HG02870 (cell line): Measurements from ENCODE around the gene RNF19B.

Experiments used
- ATAC-seq: cut with Tn5 transposase; IDR thresholded peaks from one replicate; pipeline ENCODE4 v1.9.1; 2021; ENCODE audit warnings: mild to moderate bottlenecking, moderate library complexity; ENCODE audit not compliant: unreplicated experiment

Gene RNF19B

GRCh38 chr1:32969566-32969965 is 5.0 kb upstream of the RNF19B start:
- ATAC-seq: no peak

GRCh38 chr1:32967888-32968568 is 3.4 kb upstream of the RNF19B start:
- no peak for ATAC-seq

- no peak for ATAC-seq
These were observed 2.3 kb upstream of the RNF19B start for GRCh38 chr1:32966900-32967299.

- no peak for ATAC-seq
These were observed 690 bp upstream of the RNF19B start for GRCh38 chr1:32965251-32965747.

- peak; percentile 22 for ATAC-seq
These were observed 706 bp downstream of the RNF19B start for GRCh38 chr1:32963746-32964460.

- ATAC-seq: no peak
These were observed 2.2 kb downstream of the RNF19B start for GRCh38 chr1:32962248-32962896.

GRCh38 chr1:32960819-32961355 is 3.7 kb downstream of the RNF19B start:
- ATAC-seq: no peak

GRCh38 chr1:32960342-32960741 is 4.3 kb downstream of the RNF19B start:
- ATAC-seq: no peak

GRCh38 chr1:32958827-32959226 is 5.8 kb downstream of the RNF19B start:
- no peak for ATAC-seq

- ATAC-seq: no peak
These were observed 7.6 kb downstream of the RNF19B start for GRCh38 chr1:32957017-32957416.

GRCh38 chr1:32954168-32954567 is 10.4 kb downstream of the RNF19B start:
- ATAC-seq: no peak

GRCh38 chr1:32953495-32953894 is 11.1 kb downstream of the RNF19B start:
- ATAC-seq: no peak

- no peak for ATAC-seq
These were observed 15.1 kb downstream of the RNF19B start for GRCh38 chr1:32949519-32949918.

- no peak for ATAC-seq
These were observed 15.7 kb downstream of the RNF19B start for GRCh38 chr1:32948905-32949304.

GRCh38 chr1:32948390-32948722 is 16.3 kb downstream of the RNF19B start:
- no peak for ATAC-seq

- no peak for ATAC-seq
These were observed 16.8 kb downstream of the RNF19B start for GRCh38 chr1:32947669-32948389.

- ATAC-seq: no peak
These were observed 18.2 kb downstream of the RNF19B start for GRCh38 chr1:32946413-32946812.

- no peak for ATAC-seq
These were observed 20.4 kb downstream of the RNF19B start for GRCh38 chr1:32944180-32944579.

- ATAC-seq: no peak
These were observed 24.8 kb downstream of the RNF19B start for GRCh38 chr1:32939655-32940371.

GRCh38 chr1:32937061-32937460 is 27.5 kb downstream of the RNF19B start:
- ATAC-seq: no peak
